Ascending aorta (tissue), 2 donors: Measurements from ENCODE around the gene GGACT. TPM values are rescaled to one million over a fixed set of nuclear protein-coding genes. Genes with fewer than 3 reads are reported as not detected.
"Not testable (repeated sequence)": the region's sequence is repeated elsewhere in the genome, so short reads cannot be mapped to it uniquely, and the experiment has no call there.

ENCODE experiments used
- DNase-seq, 2 donors: peaks; one replicate each; pipeline ENCODE4 v3.0.0-alpha.2; 2019; ENCODE audit warnings: low spot score in 2 of 2
- H3K27ac ChIP-seq, 2 donors: fragments of 200-600 bp; sonication (generic); one replicate each; pipeline ENCODE4 v1.5.1; 2016 to 2017; ENCODE audit warnings: mild to moderate bottlenecking in 1 of 2
- H3K27me3 ChIP-seq: fragments of 200-600 bp; sonication (generic); one replicate; pipeline ENCODE4 v1.5.1; 2017
- H3K36me3 ChIP-seq, 2 donors: fragments of 200-600 bp; sonication (generic); one replicate each; pipeline ENCODE4 v1.5.1; 2016
- H3K4me1 ChIP-seq, 2 donors: fragments of 200-600 bp; sonication (generic); one replicate each; pipeline ENCODE4 v1.5.1; 2016 to 2017; ENCODE audit warnings: mild to moderate bottlenecking in 1 of 2
- H3K4me3 ChIP-seq, 2 donors: fragments of 200-600 bp; sonication (generic); one replicate each; pipeline ENCODE4 v1.5.1; 2016 to 2017; ENCODE audit warnings: mild to moderate bottlenecking in 1 of 2
- H3K9me3 ChIP-seq, 2 donors: fragments of 200-600 bp; sonication (generic); one replicate each; pipeline ENCODE4 v1.5.1; 2016
- CTCF ChIP-seq, 3 experiments: fragments of 200-600 bp in 2 of 3; fragments of 450-650 bp in 1 of 3; sonication (generic) in 2 of 3; IDR thresholded peaks; one replicate each; pipeline ENCODE4 v1.5.1; 2016 to 2019; ENCODE audit warnings: antibody characterized with exemption in 3 of 3, mild to moderate bottlenecking in 1 of 3, moderate library complexity in 1 of 3
- intact Hi-C: fragments of 100-400 bp; cut with DNase I; formaldehyde crosslinking; loops from one replicate; pipeline ENCODE4 v1.15.1; 2023
- total RNA-seq: library from RNA; depleted of rRNA; stranded (reverse); fragments of >200 nt; gene quantifications from one replicate; pipeline ENCODE4 v1.1.0, GENCODE V29; 2016

GGACT gene
- total RNA-seq, 1 donor from 2014 or later, result 1.2 TPM

- H3K4me1 ChIP-seq, result peaks cover 0 to 9% of the 10 kb centered on the region in 2 donors
- no peak for DNase-seq
- H3K9me3 ChIP-seq, result no peaks in the 10 kb centered on the region
- no peak for TF ChIP-seq CTCF (IDR thresholded peaks at IDR 0.05)
- no peak overlapping the region for H3K27ac ChIP-seq
- intact Hi-C loops, result no loop called here
- H3K4me3 ChIP-seq, result no peak overlapping the region
- no peaks in the 10 kb centered on the region for H3K27me3 ChIP-seq
- peaks cover 0 to 11% of the 10 kb centered on the region in 2 donors for H3K36me3 ChIP-seq
Observed at GRCh38 chr13:100584896-100585295, 3.7 kb downstream of the GGACT start.

GRCh38 chr13:100581504-100581903 is 7.1 kb downstream of the GGACT start:
- H3K4me3 ChIP-seq, result no peak overlapping the region
- H3K36me3 ChIP-seq, result peaks cover 0 to 11% of the 10 kb centered on the region in 2 donors
- no peaks in the 10 kb centered on the region for H3K27me3 ChIP-seq
- intact Hi-C loops, result no loop called here
- DNase-seq, result no peak
- H3K9me3 ChIP-seq, result no peaks in the 10 kb centered on the region
- TF ChIP-seq CTCF (IDR thresholded peaks at IDR 0.05), result no peak
- H3K27ac ChIP-seq, result no peak overlapping the region
- H3K4me1 ChIP-seq, result no peaks in the 10 kb centered on the region

GRCh38 chr13:100581030-100581429 is 7.6 kb downstream of the GGACT start:
- Histone ChIP-seq H3K36me3 (peaks cover 0 to 11% of the 10 kb centered on the region in 2 donors), H3K9me3 (no peaks in the 10 kb centered on the region), H3K4me1 (no peaks in the 10 kb centered on the region), H3K4me3 (no peak overlapping the region), H3K27me3 (no peaks in the 10 kb centered on the region), H3K27ac (no peak overlapping the region)
- intact Hi-C loops, result no loop called here
- no peak for DNase-seq
- no peak for TF ChIP-seq CTCF (IDR thresholded peaks at IDR 0.05)

GRCh38 chr13:100580045-100580444 is 8.5 kb downstream of the GGACT start:
- TF ChIP-seq CTCF (IDR thresholded peaks at IDR 0.05), result no peak
- Histone ChIP-seq H3K27ac (no peak overlapping the region), H3K9me3 (no peaks in the 10 kb centered on the region), H3K4me3 (no peak overlapping the region), H3K36me3 (peaks cover 0 to 11% of the 10 kb centered on the region in 2 donors), H3K27me3 (no peaks in the 10 kb centered on the region), H3K4me1 (no peaks in the 10 kb centered on the region)
- intact Hi-C loops, result no loop called here
- DNase-seq, result no peak

GRCh38 chr13:100577239-100577638 is 11.3 kb downstream of the GGACT start:
- intact Hi-C loops, result not testable (repeated sequence)

GRCh38 chr13:100573121-100573520 is 15.5 kb downstream of the GGACT start:
- Histone ChIP-seq H3K4me3 (no peak overlapping the region), H3K36me3 (no peaks in the 10 kb centered on the region), H3K27ac (no peak overlapping the region), H3K4me1 (no peaks in the 10 kb centered on the region), H3K27me3 (no peaks in the 10 kb centered on the region), H3K9me3 (no peaks in the 10 kb centered on the region)
- intact Hi-C loops, result no loop called here
- TF ChIP-seq CTCF (IDR thresholded peaks at IDR 0.05), result peak; percentile 32 to 53 (median 41)
- DNase-seq, result no peak

More at GRCh38 chr13:100577239-100577638, 11.3 kb downstream of the GGACT start:
- not testable (repeated sequence) for H3K4me3 ChIP-seq, H3K27ac ChIP-seq, DNase-seq, H3K27me3 ChIP-seq, H3K4me1 ChIP-seq, H3K9me3 ChIP-seq
- peaks cover 0 to 11% of the 10 kb centered on the region in 2 donors for H3K36me3 ChIP-seq
